Common myeloid progenitor, CD34-positive (primary cell): ENCODE measurements around the gene RASSF6.
"Not testable (repeated sequence)": the region's sequence is repeated elsewhere in the genome, so short reads cannot be mapped to it uniquely, and the experiment has no call there.

Experiments used
- CTCF ChIA-PET: fragments of 350-600 bp; sonication (Branson Sonifier 250); formaldehyde crosslinking; loops from one replicate; lab custom pipeline; 2021; ENCODE audit warnings: antibody characterized with exemption; lab: Charles Lee
- POLR2A ChIA-PET: fragments of 350-600 bp; sonication (Branson Sonifier 250); formaldehyde crosslinking; loops from one replicate; lab custom pipeline; 2021; ENCODE audit warnings: antibody characterized with exemption; lab: Charles Lee
- DNase-seq, 3 donors: peaks; one replicate each; pipeline versions ENCODE4 v3.0.0 to v3.0.0-alpha.2; 2013
- H3K27ac ChIP-seq, 2 experiments: 1 replicate in 1 of 2; 2 replicates in 1 of 2; pipeline ENCODE4 v1.7.0; 2013; ENCODE audit warnings: inconsistent platforms in 2 of 2, low read length in 2 of 2, mild to moderate bottlenecking in 2 of 2, low read depth in 1 of 2, moderate library complexity in 1 of 2; ENCODE audit not compliant: severe bottlenecking in 2 of 2, insufficient read depth in 1 of 2, poor library complexity in 1 of 2
- H3K27me3 ChIP-seq, 5 experiments: replicated peaks in 2 of 5; 1 replicate in 3 of 5; 2 replicates in 2 of 5; pipeline versions ENCODE4 v1.6.1 to v1.7.0; 2013; ENCODE audit warnings: low read length in 4 of 5, mild to moderate bottlenecking in 2 of 5, moderate library complexity in 2 of 5, inconsistent platforms in 1 of 5; ENCODE audit not compliant: insufficient read depth in 5 of 5, control insufficient read depth in 4 of 5
- H3K36me3 ChIP-seq, 4 experiments: 1 replicate in 2 of 4; 2 replicates in 2 of 4; pipeline versions ENCODE4 v1.6.1 to v1.7.0; 2013; ENCODE audit warnings: low read length in 3 of 4, control low read depth in 1 of 4, mild to moderate bottlenecking in 1 of 4; ENCODE audit not compliant: control insufficient read depth in 4 of 4, insufficient read depth in 4 of 4
- H3K4me1 ChIP-seq, 4 experiments: 1 replicate in 3 of 4; 2 replicates in 1 of 4; pipeline versions ENCODE4 v1.6.1 to v1.7.1; 2013; ENCODE audit warnings: low read length in 3 of 4, mild to moderate bottlenecking in 3 of 4, control low read depth in 1 of 4, inconsistent platforms in 1 of 4, moderate library complexity in 1 of 4; ENCODE audit not compliant: control insufficient read depth in 4 of 4, insufficient read depth in 4 of 4; ENCODE audit errors: control extremely low read depth in 1 of 4
- H3K4me3 ChIP-seq, 7 experiments: 1 replicate in 4 of 7; 2 replicates in 3 of 7; pipeline versions ENCODE4 v1.5.1 to v1.7.0; 2013; ENCODE audit warnings: mild to moderate bottlenecking in 7 of 7, low read length in 6 of 7, moderate library complexity in 6 of 7, inconsistent platforms in 2 of 7, low read depth in 2 of 7, control low read depth in 1 of 7; ENCODE audit not compliant: insufficient read depth in 4 of 7, control insufficient read depth in 1 of 7; ENCODE audit errors: extremely low read depth in 1 of 7
- H3K9me3 ChIP-seq, 5 experiments: 1 replicate in 4 of 5; 2 replicates in 1 of 5; pipeline versions ENCODE4 v1.6.1 to v1.7.1; 2013; ENCODE audit warnings: low read length in 4 of 5, mild to moderate bottlenecking in 2 of 5, inconsistent platforms in 1 of 5, low read depth in 1 of 5, moderate library complexity in 1 of 5; ENCODE audit not compliant: control insufficient read depth in 4 of 5, insufficient read depth in 2 of 5; ENCODE audit errors: control extremely low read depth in 1 of 5
- WGBS: methylation state at CpG from one replicate; pipeline ENCODE4 v1.1.5; 2013; ENCODE audit not compliant: insufficient coverage; 5-methylcytosine and 5-hydroxymethylcytosine counted together

The RASSF6 gene

DNA sequence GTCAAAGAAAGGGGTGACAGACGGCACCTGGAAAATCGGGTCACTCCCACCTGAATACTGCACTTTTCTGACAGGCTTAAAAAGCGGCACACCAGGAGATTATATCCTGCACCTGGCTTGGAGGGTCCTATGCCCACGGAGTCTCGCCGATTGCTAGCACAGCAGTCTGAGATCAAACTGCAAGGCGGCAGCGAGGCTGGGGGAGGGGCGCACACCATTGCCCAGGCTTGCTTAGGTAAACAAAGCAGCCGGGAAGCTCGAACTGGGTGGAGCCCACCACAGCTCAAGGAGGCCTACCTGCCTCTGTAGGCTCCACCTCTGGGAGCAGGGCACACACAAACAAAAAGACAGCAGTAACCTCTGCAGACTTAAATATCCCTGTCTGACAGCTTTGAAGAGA is 69.4 kb downstream of the RASSF6 start:
- H3K4me1 ChIP-seq, DNase-seq, H3K9me3 ChIP-seq, H3K27ac ChIP-seq, H3K4me3 ChIP-seq, CTCF ChIA-PET, H3K27me3 ChIP-seq, H3K36me3 ChIP-seq, POLR2A ChIA-PET: not testable (repeated sequence)
- no CpG with 5 or more reads among the region's 11 CpGs for WGBS

DNA sequence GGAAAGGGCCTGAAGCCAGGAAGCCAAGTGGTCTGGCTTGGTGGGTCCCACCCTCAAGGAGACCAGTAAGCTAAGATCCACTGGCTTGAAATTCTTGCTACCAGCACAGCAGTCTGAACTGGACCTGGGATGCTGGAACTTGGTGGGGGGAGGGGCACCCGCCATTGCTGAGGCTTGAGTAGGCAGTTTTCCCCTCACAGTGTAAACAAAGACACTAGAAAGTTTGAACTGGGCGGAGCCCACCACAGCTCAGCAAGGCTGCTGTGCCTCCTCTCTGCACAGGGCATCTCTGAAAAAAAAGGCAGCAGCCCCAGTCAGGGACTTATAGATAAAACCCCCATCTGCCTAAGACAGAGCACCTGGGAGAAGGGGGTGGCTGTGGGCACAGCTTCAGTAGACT is 75.6 kb downstream of the RASSF6 start:
- 100% methylated on average over 1 of the region's 2 CpGs for WGBS
- no peaks in the 10 kb centered on the region for H3K27me3 ChIP-seq

DNA sequence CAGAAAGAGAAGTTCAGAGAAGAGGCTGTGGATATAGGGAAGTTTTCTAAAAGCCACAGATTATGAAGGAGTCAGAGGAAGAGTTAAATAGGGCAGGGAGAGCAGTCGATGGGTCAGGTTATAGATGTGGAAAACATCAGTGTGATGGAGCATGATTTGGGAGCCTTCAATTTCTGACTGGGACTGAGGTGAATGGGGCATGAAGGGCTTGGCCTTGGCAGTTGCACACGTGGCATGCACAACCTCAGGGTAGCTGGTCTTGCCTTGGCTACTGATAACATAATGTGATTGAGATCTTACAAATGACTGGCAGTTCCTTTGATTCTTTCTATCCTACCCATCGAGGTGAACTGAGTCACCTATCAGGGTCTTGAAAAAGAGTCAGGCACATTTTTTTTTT is 79.0 kb downstream of the RASSF6 start:
- H3K4me1 ChIP-seq = peaks cover 0 to 16% (median 0%) of the 10 kb centered on the region in 4 experiments
- ChIA-PET CTCF (no interaction called here), POLR2A (no interaction called here)
- H3K27ac ChIP-seq = no peak overlapping the region
- no peaks in the 10 kb centered on the region for H3K27me3 ChIP-seq
- H3K4me3 ChIP-seq = no peak overlapping the region
- 72% methylated on average over 3 of the region's 3 CpGs for WGBS
- H3K9me3 ChIP-seq = peaks cover 0 to 2% (median 0%) of the 10 kb centered on the region in 5 experiments
- H3K36me3 ChIP-seq = no peaks in the 10 kb centered on the region
- no peak for DNase-seq

More for the DNA sequence above, 75.6 kb downstream of the RASSF6 start:
- Histone ChIP-seq H3K4me3 (no peak overlapping the region), H3K4me1 (peaks cover 0 to 16% (median 0%) of the 10 kb centered on the region in 4 experiments), H3K9me3 (peaks cover 0 to 2% (median 0%) of the 10 kb centered on the region in 5 experiments), H3K36me3 (no peaks in the 10 kb centered on the region), H3K27ac (no peak overlapping the region)
- no peak for DNase-seq
- ChIA-PET CTCF (no interaction called here), POLR2A (no interaction called here)

DNA sequence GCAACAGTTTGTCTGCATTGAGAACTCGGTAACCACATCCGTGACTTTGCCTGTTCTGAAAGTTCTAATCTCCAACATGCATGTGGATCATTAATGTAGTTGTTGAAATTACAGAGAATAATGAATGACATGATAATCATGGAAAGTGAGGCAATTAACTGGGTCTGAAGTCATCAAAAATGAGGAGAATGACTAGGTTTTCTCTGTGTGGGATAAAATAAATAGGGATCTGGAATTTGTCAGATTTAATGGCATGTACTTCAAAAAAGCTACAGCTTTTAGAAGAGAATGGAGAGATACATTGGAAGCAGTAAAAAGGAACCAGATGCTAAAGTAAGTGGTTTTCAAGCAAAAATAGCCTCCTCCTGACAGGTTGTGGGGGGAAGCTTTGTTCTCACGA is 79.4 kb downstream of the RASSF6 start:
- Histone ChIP-seq H3K36me3 (no peaks in the 10 kb centered on the region), H3K27me3 (no peaks in the 10 kb centered on the region), H3K4me3 (no peak overlapping the region), H3K9me3 (peaks cover 0 to 2% (median 0%) of the 10 kb centered on the region in 5 experiments), H3K27ac (no peak overlapping the region), H3K4me1 (peaks cover 0 to 16% (median 0%) of the 10 kb centered on the region in 4 experiments)
- no peak for DNase-seq
- POLR2A ChIA-PET = no interaction called here
- CTCF ChIA-PET = no interaction called here
- no CpG with 5 or more reads among the region's 3 CpGs for WGBS

DNA sequence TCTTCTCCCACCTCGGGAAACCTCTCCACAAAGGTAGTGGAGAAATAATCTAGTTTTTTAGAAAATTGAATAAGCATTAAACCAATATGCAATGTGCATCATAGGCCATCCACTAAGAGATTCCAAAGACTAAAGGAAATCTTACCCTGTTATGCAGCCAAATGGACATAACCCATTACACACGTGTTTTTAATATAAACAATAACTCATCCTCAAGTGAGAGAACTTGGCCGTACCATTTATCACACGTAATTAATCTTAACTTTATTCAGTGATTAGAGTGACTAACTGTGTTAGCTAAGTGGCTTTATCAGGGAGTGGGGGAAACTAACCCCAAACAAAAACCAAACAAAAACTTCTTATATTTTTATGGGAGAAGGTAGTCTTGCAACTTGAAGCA is 80.8 kb downstream of the RASSF6 start:
- ChIA-PET CTCF (no interaction called here), POLR2A (no interaction called here)
- no peaks in the 10 kb centered on the region for H3K27me3 ChIP-seq
- DNase-seq = no peak
- H3K4me3 ChIP-seq = no peak overlapping the region
- no peak overlapping the region for H3K27ac ChIP-seq
- peaks cover 0 to 16% (median 0%) of the 10 kb centered on the region in 4 experiments for H3K4me1 ChIP-seq
- H3K36me3 ChIP-seq = no peaks in the 10 kb centered on the region
- WGBS = no CpG with 5 or more reads among the region's 4 CpGs
- peaks cover 0 to 2% (median 0%) of the 10 kb centered on the region in 5 experiments for H3K9me3 ChIP-seq

DNA sequence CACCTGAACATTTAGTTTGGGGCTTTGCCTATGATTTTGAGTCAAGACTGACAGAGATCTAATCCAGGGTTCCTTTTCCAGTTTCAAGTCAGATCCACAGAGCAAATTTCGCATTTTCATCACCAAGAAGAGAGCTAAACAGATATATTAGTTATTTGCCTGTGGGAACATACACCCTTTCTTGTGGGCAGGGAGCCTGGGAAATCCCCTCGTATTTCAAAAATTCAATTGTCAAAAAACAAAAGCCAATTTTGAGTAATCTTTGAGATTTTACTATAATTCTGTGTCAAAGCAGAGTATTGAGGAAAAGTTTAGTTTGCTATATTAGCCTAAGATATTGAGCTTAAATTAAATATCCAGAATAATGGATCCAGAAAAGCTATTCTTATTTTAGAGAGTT is 82.1 kb downstream of the RASSF6 start:
- no CpG with 5 or more reads among the region's 2 CpGs for WGBS
- POLR2A ChIA-PET = no interaction called here
- no peak for DNase-seq
- CTCF ChIA-PET = interaction anchor here (1.1 kb wide), 1 partner anchor 69 kb away, joined by 3 read pairs; no protein-coding TSS in a partner anchor
- no peak overlapping the region for H3K4me3 ChIP-seq
- H3K27me3 ChIP-seq = no peaks in the 10 kb centered on the region
- H3K27ac ChIP-seq = no peak overlapping the region
- H3K36me3 ChIP-seq = no peaks in the 10 kb centered on the region
- H3K9me3 ChIP-seq = no peaks in the 10 kb centered on the region
- H3K4me1 ChIP-seq = peaks cover 0 to 20% (median 0%) of the 10 kb centered on the region in 4 experiments

DNA sequence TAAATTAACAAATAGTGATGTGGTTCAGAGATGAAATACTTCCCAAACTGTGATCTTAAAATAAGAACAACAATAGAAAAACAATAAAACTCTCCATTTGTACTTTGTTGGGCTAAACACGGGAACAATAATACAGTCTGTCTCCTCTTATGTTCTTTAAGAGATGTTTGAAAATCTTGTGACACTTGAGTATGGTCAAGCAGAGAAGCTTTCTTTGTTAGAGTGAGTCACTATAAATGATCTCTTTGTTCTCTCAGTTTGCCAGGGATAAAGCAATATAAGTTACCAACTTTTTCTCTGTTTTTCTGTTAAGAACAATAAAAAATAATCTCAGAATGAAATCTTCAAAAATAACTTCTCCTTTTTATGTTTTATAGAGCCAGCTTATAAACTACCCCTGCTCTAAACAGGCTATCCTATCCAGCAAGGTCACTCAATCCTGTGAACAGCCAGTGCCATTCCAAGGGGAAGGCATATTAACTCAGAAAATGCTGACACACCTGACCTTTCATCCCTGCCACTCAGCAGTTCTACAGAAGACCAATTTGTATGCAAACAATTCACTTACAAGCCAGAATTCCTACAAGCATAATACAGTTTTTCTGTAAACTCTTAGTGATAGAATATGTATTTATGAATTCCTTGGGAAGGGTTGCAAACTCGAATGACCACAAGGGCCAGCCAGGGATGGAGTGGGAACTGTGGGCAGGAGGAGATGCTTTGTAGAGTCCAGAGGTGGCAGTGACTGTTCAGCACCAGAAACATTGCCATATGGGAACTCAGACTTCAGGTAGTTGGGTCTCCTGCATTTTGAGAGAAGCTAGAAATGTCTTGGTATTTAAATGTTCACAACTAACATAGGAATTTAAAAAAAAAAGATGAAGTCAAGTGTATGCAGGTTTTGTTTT is 86.5 kb downstream of the RASSF6 start:
- H3K9me3 ChIP-seq = no peaks in the 10 kb centered on the region
- POLR2A ChIA-PET = no interaction called here
- no peak overlapping the region for H3K4me3 ChIP-seq
- 70% methylated on average over 1 of the region's 2 CpGs for WGBS
- H3K36me3 ChIP-seq = no peaks in the 10 kb centered on the region
- H3K27me3 ChIP-seq = no peaks in the 10 kb centered on the region
- no peak for DNase-seq
- CTCF ChIA-PET = no interaction called here
- no peak overlapping the region for H3K27ac ChIP-seq
- H3K4me1 ChIP-seq = peaks cover 0 to 4% (median 0%) of the 10 kb centered on the region in 4 experiments
